Right lobe of liver (tissue), 6 donors: ENCODE results near the gene SUGCT. TPM values are rescaled to one million over a fixed set of nuclear protein-coding genes. Genes with fewer than 3 reads are reported as not detected.

Experiments used
- ATAC-seq, 4 donors: fragments of 200-7000 bp; cut with Tn5 transposase; one replicate each; pipeline ENCODE4 v1.9.1; 2020; ENCODE audit warnings: mild to moderate bottlenecking in 4 of 4, moderate library complexity in 4 of 4
- DNase-seq, 3 donors: peaks; one replicate each; pipeline ENCODE4 v3.0.0-alpha.2; 2020
- H3K27ac ChIP-seq, 3 donors: fragments of 200-600 bp; one replicate each; pipeline ENCODE4 v1.8.0; 2022
- H3K27me3 ChIP-seq, 2 donors: fragments of 200-600 bp; one replicate each; pipeline ENCODE4 v1.8.0; 2022
- H3K36me3 ChIP-seq, 4 donors: fragments of 200-600 bp; sonication (generic) in 1 of 4; one replicate each; pipeline versions ENCODE4 v1.5.1 to v1.8.0; 2017 to 2022; ENCODE audit warnings: control low read depth in 1 of 4
- H3K4me1 ChIP-seq, 4 donors: fragments of 200-600 bp; sonication (generic) in 1 of 4; one replicate each; pipeline versions ENCODE4 v1.5.1 to v1.8.0; 2017 to 2022; ENCODE audit warnings: control low read depth in 1 of 4
- H3K4me3 ChIP-seq, 3 donors: fragments of 200-600 bp; one replicate each; pipeline ENCODE4 v1.8.0; 2022
- H3K9me3 ChIP-seq, 4 donors: fragments of 200-600 bp; sonication (generic) in 1 of 4; one replicate each; pipeline versions ENCODE4 v1.5.1 to v1.8.0; 2017 to 2022; ENCODE audit warnings: control low read depth in 1 of 4
- CTCF ChIP-seq, 4 donors: fragments of 200-600 bp in 3 of 4; fragments of 450-650 bp in 1 of 4; IDR thresholded peaks; one replicate each; pipeline versions ENCODE4 v1.5.1 to v1.8.0; 2016 to 2022; ENCODE audit warnings: antibody characterized with exemption in 4 of 4, mild to moderate bottlenecking in 2 of 4
- POLR2A ChIP-seq: fragments of 450-650 bp; IDR thresholded peaks from one replicate; pipeline ENCODE4 v1.6.1; 2017; ENCODE audit warnings: antibody characterized with exemption, mild to moderate bottlenecking
- WGBS: methylation state at CpG from one replicate; pipeline ENCODE4 v1.1.6; 2018; ENCODE audit warnings: low coverage, low lambda C conversion rate; ENCODE audit not compliant: insufficient coverage; ENCODE audit errors: missing lambda C conversion rate; 5-methylcytosine and 5-hydroxymethylcytosine counted together
- intact Hi-C, 2 donors: fragments of 100-400 bp; cut with DNase I; formaldehyde crosslinking; loops; one replicate each; pipeline versions ENCODE4 v1.11.2 to v1.14.1; 2022
- total RNA-seq, 6 experiments: library from RNA; depleted of rRNA in 2 of 6; stranded (reverse); fragments of >200 nt in 2 of 6; fragmentation: NEBNext Ultra II Directional in 3 of 6; extraction: Animal tissue kit (Norgen Biotek cat#: 25700) in 3 of 6; gene quantifications; one replicate each; pipeline versions ENCODE4 v1.1.0 to v1.2.4, GENCODE V29; 2016 to 2023
- donor health status: DM: no; HTN: yes; CAD: no.
- donor health status: DM: no; HTN: no; CAD: no.
- donor health status: DM: no; HTN: no; CAD: no.
- donor health status: DM: no; HTN: yes; CAD: no.
- donor health status: DM: no; HTN: yes; CAD: no.

Gene SUGCT
- total RNA-seq, 6 experiments from 2014 or later: 10.1 to 21.0 (median 14.2) TPM

GRCh38 chr7:40463446-40463845 lies 328.6 kb downstream of the SUGCT start:
- Histone ChIP-seq H3K4me1 (peaks cover 0 to 10% (median 0%) of the 10 kb centered on the region in 4 donors), H3K9me3 (no peaks in the 10 kb centered on the region), H3K27me3 (no peaks in the 10 kb centered on the region), H3K36me3 (no peaks in the 10 kb centered on the region), H3K27ac (no peak overlapping the region), H3K4me3 (no peak overlapping the region)
- ATAC-seq: no peak
- WGBS: 85% methylated on average over 4 of the region's 4 CpGs
- intact Hi-C loops: no loop called here
- TF ChIP-seq CTCF (IDR thresholded peaks at IDR 0.05) (no peak), POLR2A (no peak)
- DNase-seq: no peak

DNA sequence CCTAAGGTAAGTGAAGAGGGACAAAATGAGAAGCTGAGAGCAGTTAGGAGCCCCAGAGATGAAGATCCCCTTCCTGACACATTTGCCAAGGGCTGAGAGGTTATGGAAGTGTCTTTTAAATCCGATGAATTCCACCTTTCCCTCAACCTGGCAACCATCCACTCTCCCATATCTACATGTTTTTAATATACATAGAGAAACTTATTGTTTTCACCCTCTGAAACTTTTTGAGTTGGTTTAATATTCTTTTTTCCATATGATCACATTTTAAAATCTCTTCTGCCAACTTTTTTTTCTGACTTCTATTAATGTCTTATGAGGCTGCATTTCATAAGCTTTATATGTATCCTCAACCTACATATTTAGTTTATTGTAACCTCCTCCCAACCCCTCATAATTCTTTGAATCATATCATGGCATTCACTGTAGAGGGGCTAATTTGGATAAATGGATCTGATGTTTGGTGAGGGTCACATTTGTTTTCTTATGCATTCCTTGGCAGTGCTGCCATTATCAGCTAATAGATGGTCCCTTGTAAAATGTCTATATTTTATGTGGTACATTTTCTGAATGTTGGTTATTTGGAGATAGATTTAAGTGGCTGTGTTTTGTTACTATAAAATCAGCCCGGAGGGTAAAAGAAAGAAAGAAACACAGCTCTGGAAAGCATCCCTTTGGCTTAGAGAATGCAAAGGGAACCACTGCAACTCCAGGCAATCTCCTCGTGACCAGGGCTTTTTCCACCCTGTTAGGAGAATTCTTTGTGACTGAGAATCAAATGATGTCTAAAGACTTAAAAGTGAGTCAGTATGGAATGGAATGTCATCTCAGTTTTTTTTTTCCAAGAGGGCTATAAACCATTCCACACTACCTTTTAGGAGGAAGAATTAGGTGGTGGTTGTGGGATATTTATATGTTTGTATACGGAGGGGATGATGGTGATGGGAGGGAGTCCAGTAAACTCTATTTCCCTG lies 334.4 kb downstream of the SUGCT start:
- H3K27ac ChIP-seq: peak overlapping the region in 2 of 3 donors; percentile 22 to 82
- intact Hi-C loops: no loop called here
- DNase-seq: no peak
- no peak for TF ChIP-seq POLR2A
- no peak for TF ChIP-seq CTCF (IDR thresholded peaks at IDR 0.05)
- 70% methylated on average over 4 of the region's 4 CpGs for WGBS
- peaks cover 0 to 14% (median 0%) of the 10 kb centered on the region in 4 donors for H3K4me1 ChIP-seq
- ATAC-seq: no peak
- no peaks in the 10 kb centered on the region for H3K27me3 ChIP-seq
- H3K4me3 ChIP-seq: no peak overlapping the region
- H3K36me3 ChIP-seq: no peaks in the 10 kb centered on the region
- no peaks in the 10 kb centered on the region for H3K9me3 ChIP-seq

DNA sequence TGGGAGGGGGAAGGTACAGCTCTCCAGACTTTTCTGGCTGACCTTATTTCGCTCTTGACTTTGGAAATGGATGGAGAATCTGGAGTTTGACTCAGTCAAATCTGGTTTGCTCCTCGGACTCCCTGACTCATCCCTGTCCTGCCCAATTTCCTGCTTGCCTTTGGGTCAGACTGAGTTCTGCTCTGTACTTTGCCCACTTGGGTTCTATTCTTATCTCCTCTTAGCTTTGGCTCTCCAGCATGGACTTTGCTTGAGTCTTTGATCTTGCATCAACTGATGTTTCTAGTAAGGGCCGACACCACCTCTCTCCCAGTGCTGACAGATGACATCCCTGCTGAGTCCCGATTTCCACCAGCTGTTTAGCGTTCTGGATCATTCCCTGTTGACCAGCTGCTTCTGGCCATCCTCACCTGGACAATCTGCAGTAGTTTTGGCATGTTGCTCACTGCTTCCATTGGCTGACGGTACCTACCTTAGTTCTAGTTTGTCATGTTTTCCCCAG lies 335.3 kb downstream of the SUGCT start:
- peaks cover 0 to 14% (median 0%) of the 10 kb centered on the region in 4 donors for H3K4me1 ChIP-seq
- WGBS: 34% methylated on average over 6 of the region's 6 CpGs
- TF ChIP-seq CTCF (IDR thresholded peaks at IDR 0.05) (no peak), POLR2A (no peak)
- ATAC-seq (peak; percentile 94 to 99 (median 95)), DNase-seq (peak; percentile 50 to 62 (median 62))
- H3K4me3 ChIP-seq: peak overlapping the region in 1 of 3 donors; percentile 28
- H3K9me3 ChIP-seq: no peaks in the 10 kb centered on the region
- intact Hi-C loops: no loop called here
- peak overlapping the region; percentile 22 to 82 (median 55) for H3K27ac ChIP-seq
- H3K36me3 ChIP-seq: no peaks in the 10 kb centered on the region
- no peaks in the 10 kb centered on the region for H3K27me3 ChIP-seq

DNA sequence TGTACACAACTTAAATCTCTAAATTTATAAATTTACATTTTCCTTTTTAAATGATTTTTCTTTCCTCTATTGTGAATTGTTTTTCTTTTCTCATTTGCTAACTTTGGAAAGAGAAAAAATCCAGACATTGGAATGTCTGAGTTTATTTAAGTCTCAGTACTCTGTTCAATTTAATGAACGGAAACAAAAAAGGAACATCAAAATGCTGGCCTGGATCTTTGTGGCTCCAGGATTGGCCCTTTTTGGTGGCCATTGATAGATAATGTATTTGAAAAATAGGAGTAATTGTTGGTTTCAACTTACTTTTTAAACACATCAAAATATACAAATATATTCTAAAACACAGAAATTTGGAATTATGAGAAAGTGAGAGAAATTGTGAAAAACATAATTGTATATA lies 336.0 kb downstream of the SUGCT start:
- intact Hi-C loops: no loop called here
- H3K27me3 ChIP-seq: no peaks in the 10 kb centered on the region
- no peaks in the 10 kb centered on the region for H3K9me3 ChIP-seq
- 50% methylated on average over 1 of the region's 1 CpG for WGBS
- peak overlapping the region in 1 of 3 donors; percentile 28 for H3K4me3 ChIP-seq
- H3K4me1 ChIP-seq: peaks cover 0 to 14% (median 0%) of the 10 kb centered on the region in 4 donors
- no peaks in the 10 kb centered on the region for H3K36me3 ChIP-seq
- H3K27ac ChIP-seq: peak overlapping the region; percentile 22 to 82 (median 55)
- ATAC-seq (no peak), DNase-seq (no peak)
- TF ChIP-seq POLR2A (no peak), CTCF (IDR thresholded peaks at IDR 0.05) (no peak)
